ENCODE results near the gene SLC34A3. TPM values are rescaled to one million over a fixed set of nuclear protein-coding genes. Genes with fewer than 3 reads are reported as not detected.

Gene SLC34A3
- total and polyA plus RNA-seq, 2 of the 8 experiments (the other 6 are each of a cell fraction or from before 2014, with no cell fraction given): 0.08 TPM; not detected in 1

DNA sequence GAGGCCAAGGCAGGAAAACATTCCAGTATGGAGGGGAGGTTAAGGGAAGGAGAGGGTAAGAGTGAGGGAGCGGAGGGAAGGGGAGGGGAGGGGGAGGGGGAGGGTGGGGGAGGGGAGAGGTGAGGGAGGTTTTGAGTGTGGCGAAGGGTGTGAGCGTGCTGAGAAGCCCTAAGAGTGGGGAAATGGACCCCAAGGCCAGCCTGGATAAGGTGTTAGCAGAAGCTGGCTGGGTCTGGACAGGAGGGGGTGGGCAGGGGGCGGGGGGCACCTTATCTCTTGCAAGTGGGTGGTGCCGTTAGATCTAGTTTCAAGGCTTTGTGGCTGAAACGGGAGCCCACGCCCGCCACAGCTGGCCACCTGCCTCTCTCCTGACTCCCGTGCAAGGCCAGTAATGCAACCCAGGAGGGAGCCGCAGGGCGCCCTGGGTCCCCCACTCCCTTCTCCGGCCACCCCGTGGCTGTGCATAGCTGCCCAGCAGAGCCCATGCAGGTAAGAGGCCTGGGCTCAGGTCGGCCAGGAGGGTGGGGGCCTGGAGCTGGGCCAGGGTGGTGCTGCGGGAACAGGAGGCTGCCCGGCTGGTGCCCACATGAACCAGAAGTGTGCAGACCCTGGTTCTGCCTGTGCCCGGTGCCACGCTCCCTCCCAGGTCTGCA lies 2.7 kb upstream of the SLC34A3 start:
- POLR2A ChIA-PET (ENCODE audit: partially characterized antibody): interaction anchor here (1.1 to 69.9 kb wide), 7 partner anchors 11 to 111 kb away, joined by 3 to 1462 read pairs (median 5); partner anchors contain the start of genes ANAPC2, NDOR1, NELFB and SSNA1
- H3K9ac ChIP-seq (replicated peaks in 1 of 4; ENCODE audit: extremely low read depth in 1 of 4, low read depth in 3 of 4, low read length in 3 of 4): no peak overlapping the region
- H3K4ac ChIP-seq (replicated peaks; ENCODE audit: insufficient read length, low read depth, low read length): no peak overlapping the region
- peak overlapping the region in 1 of 2 experiments; percentile 50; a peak in 1 of 4 replicates for H3K4me2 ChIP-seq (ENCODE audit: insufficient read depth in 1 of 2, low read depth in 2 of 2, low read length in 2 of 2)
- no peaks in the 10 kb centered on the region for H3K79me1 ChIP-seq (ENCODE audit: low read depth, low read length)
- TF ChIP-seq MAFK (IDR thresholded peaks at IDR 0.05; ENCODE audit: low read depth, low read length): no peak
- TF ChIP-seq TBP (IDR thresholded peaks at IDR 0.05; ENCODE audit: low read depth, low read length): no peak
- no peak for TF ChIP-seq POLR2A (IDR thresholded peaks at IDR 0.05; ENCODE audit: control extremely low read depth in 1 of 2, low read depth in 2 of 2, low read length in 2 of 2)
- TF ChIP-seq KDM4A (IDR thresholded peaks at IDR 0.05; ENCODE audit: low read depth, low read length, severe bottlenecking): peak; percentile 18
- 0 out of 2 replicates have a peak, but pooled peaks have one; percentile 40 for TF ChIP-seq RBBP5 (IDR thresholded peaks at IDR 0.05; ENCODE audit: borderline replicate concordance, low read depth, low read length)
- no peak for TF ChIP-seq RXRA (IDR thresholded peaks at IDR 0.05; ENCODE audit: insufficient read depth, low read depth, low read length)
- TF ChIP-seq FOSL1 (IDR thresholded peaks at IDR 0.05; ENCODE audit: insufficient read depth, low read depth, low read length): no peak
- no peak for TF ChIP-seq CBX5 (IDR thresholded peaks at IDR 0.05; ENCODE audit: low read depth, low read length)
- no peak for TF ChIP-seq KDM1A (IDR thresholded peaks at IDR 0.05; ENCODE audit: borderline replicate concordance, low read length)
- TF ChIP-seq HDAC2 (IDR thresholded peaks at IDR 0.05; ENCODE audit: borderline replicate concordance in 1 of 2, low read depth in 2 of 2, low read length in 2 of 2): no peak
- no peak for TF ChIP-seq JUND (IDR thresholded peaks at IDR 0.05; ENCODE audit: low read length)
- TF ChIP-seq SAP30 (IDR thresholded peaks at IDR 0.05; ENCODE audit: insufficient read depth, insufficient replicate concordance, low read length): no peak
- DNase-seq (ENCODE audit: low read depth in 1 of 2, low spot score in 2 of 2) (no peak), FAIRE-seq (no peak)
- no peak overlapping the region for H4K8ac ChIP-seq (ENCODE audit: extremely low read depth, insufficient read depth, low read length)
- H3K23me2 ChIP-seq (ENCODE audit: low read depth, low read length): peaks cover 6% of the 10 kb centered on the region; the same call in 1 of the 2 replicates
- CTCF ChIA-PET (ENCODE audit: partially characterized antibody): interaction anchor here (0.9 to 20.2 kb wide), 28 partner anchors 11 to 199 kb away, joined by 3 to 204 read pairs (median 4); partner anchors contain the start of genes ANAPC2, LRRC26, NPDC1 and SAPCD2
- H3K18ac ChIP-seq (ENCODE audit: extremely low read depth, low read length): no peak overlapping the region; the same call in 1 of the 2 replicates
- peaks cover 0 to 1% of the 10 kb centered on the region in 2 experiments for H4K20me1 ChIP-seq (replicated peaks in 1 of 2; ENCODE audit: control insufficient read depth in 1 of 2, insufficient read depth in 2 of 2, low read length in 2 of 2)
- H3K4me1 ChIP-seq (replicated peaks in 1 of 4; ENCODE audit: control insufficient read depth in 3 of 4, insufficient read depth in 4 of 4, low read length in 3 of 4): peaks cover 0 to 17% (median 6%) of the 10 kb centered on the region in 4 experiments; a peak in 5 of 7 replicates
- no peak overlapping the region for H4K91ac ChIP-seq (replicated peaks; ENCODE audit: insufficient read length, low read length)
- H3K23ac ChIP-seq (ENCODE audit: insufficient read length): no peak overlapping the region
- H3K27me3 ChIP-seq (replicated peaks in 1 of 4; ENCODE audit: control insufficient read depth in 3 of 4, extremely low read depth in 1 of 4, insufficient read depth in 3 of 4, low read length in 3 of 4): no peaks in the 10 kb centered on the region; a peak in 1 of 7 replicates
- H4K5ac ChIP-seq (ENCODE audit: insufficient read length, low read depth, low read length): peak overlapping the region; percentile 62
- no peaks in the 10 kb centered on the region for H3K79me2 ChIP-seq (ENCODE audit: control insufficient read depth in 1 of 2, insufficient read depth in 2 of 2, low read length in 2 of 2)
- 80% methylated on average over 12 of the region's 18 CpGs; no CpG with 5 or more reads in 1 of the 2 experiments for WGBS, 2 experiments (ENCODE audit: extremely low coverage in 1 of 2, insufficient coverage in 1 of 2, insufficient read length in 1 of 2, insufficient replicate concordance in 2 of 2, low coverage in 1 of 2, low lambda C conversion rate in 2 of 2, missing lambda C conversion rate in 1 of 2)
- no peak overlapping the region for H2BK20ac ChIP-seq (ENCODE audit: low read length)
- H3K4me3 ChIP-seq (ENCODE audit: extremely low read depth in 1 of 4, insufficient read depth in 2 of 4, low read depth in 3 of 4, low read length in 4 of 4): no peak overlapping the region
- no peak overlapping the region for H3K27ac ChIP-seq (ENCODE audit: low read depth, low read length)
- no peak overlapping the region for H2BK5ac ChIP-seq (ENCODE audit: low read depth, low read length)
- no peak overlapping the region for H2BK15ac ChIP-seq (ENCODE audit: low read length)
- H3K36me3 ChIP-seq (ENCODE audit: control insufficient read depth in 2 of 4, insufficient read depth in 4 of 4, low read length in 3 of 4): no peaks in the 10 kb centered on the region
- H2AK5ac ChIP-seq (ENCODE audit: low read depth, low read length): no peak overlapping the region
- no peak overlapping the region for H2BK12ac ChIP-seq (ENCODE audit: low read depth, low read length)
- H2AFZ ChIP-seq (ENCODE audit: low read length): no peak overlapping the region
- no peaks in the 10 kb centered on the region for H3K9me3 ChIP-seq (ENCODE audit: insufficient read depth in 2 of 2, low read depth in 1 of 2, low read length in 1 of 2)
- no peak overlapping the region for H3K14ac ChIP-seq (ENCODE audit: insufficient read length)
- no peak overlapping the region for H2BK120ac ChIP-seq (replicated peaks; ENCODE audit: low read depth, low read length)
- no peak overlapping the region for H3K56ac ChIP-seq (replicated peaks; ENCODE audit: insufficient read length, low read depth, low read length)

All from H1 (cell line).